HepG2 (cell line): ENCODE measurements around the gene SMTNL1. TPM values are rescaled to one million over a fixed set of nuclear protein-coding genes. Genes with fewer than 3 reads are reported as not detected.

Experiments used
- ATM ChIP-seq: fragments of 450-650 bp; IDR thresholded peaks from 2 replicates; pipeline ENCODE4 v1.7.1; 2017; ENCODE audit warnings: mild to moderate bottlenecking, borderline replicate concordance
- DNMT1 ChIP-seq: sonication (generic); formaldehyde crosslinking; IDR thresholded peaks from 2 replicates; pipeline ENCODE4 v1.5.1; 2020; ENCODE audit warnings: mild to moderate bottlenecking, missing genetic modification reagents
- GATAD1 ChIP-seq: IDR thresholded peaks from 2 replicates; pipeline ENCODE4 v1.6.1; 2016; ENCODE audit warnings: missing genetic modification reagents, missing compliant biosample characterization
- HMG20B ChIP-seq: conservative IDR thresholded peaks from 2 replicates; pipeline ENCODE4 v1.6.1; 2016; ENCODE audit warnings: missing genetic modification reagents, missing compliant biosample characterization
- HNRNPUL1 ChIP-seq: fragments of 200-400 bp; formaldehyde crosslinking; IDR thresholded peaks from 2 replicates; pipeline ENCODE4 v1.6.1; 2017; ENCODE audit warnings: low read depth, mild to moderate bottlenecking, low read length, moderate library complexity
- KLF6 ChIP-seq: IDR thresholded peaks from 2 replicates; pipeline ENCODE4 v1.8.0; 2016; ENCODE audit warnings: missing biosample characterization, missing genetic modification reagents
- MYNN ChIP-seq: sonication (generic); formaldehyde crosslinking; IDR thresholded peaks from 2 replicates; pipeline ENCODE4 v1.4.0; 2020; ENCODE audit warnings: mild to moderate bottlenecking, low read depth, missing genetic modification reagents
- PBX2 ChIP-seq: IDR thresholded peaks from 2 replicates; pipeline ENCODE4 v1.6.1; 2016; ENCODE audit warnings: control low read depth
- RNF2 ChIP-seq: fragments of 450-650 bp; conservative IDR thresholded peaks from 2 replicates; pipeline ENCODE4 v1.6.1; 2016; ENCODE audit warnings: low read depth
- SMYD3 ChIP-seq: sonication (generic); formaldehyde crosslinking; IDR thresholded peaks from 2 replicates; pipeline ENCODE4 v1.8.1; 2023; ENCODE audit warnings: mild to moderate bottlenecking, missing genetic modification reagents
- SNAPC2 ChIP-seq: sonication (generic); formaldehyde crosslinking; IDR thresholded peaks from 2 replicates; pipeline ENCODE4 v1.8.1; 2022; ENCODE audit warnings: mild to moderate bottlenecking, missing genetic modification reagents
- ZMYM2 ChIP-seq: sonication (generic); formaldehyde crosslinking; IDR thresholded peaks from 2 replicates; pipeline ENCODE4 v1.8.0; 2022; ENCODE audit warnings: mild to moderate bottlenecking, missing genetic modification reagents
- ZNF101 ChIP-seq: sonication (generic); formaldehyde crosslinking; IDR thresholded peaks from 2 replicates; pipeline ENCODE4 v1.4.0; 2020; ENCODE audit warnings: mild to moderate bottlenecking, low read depth, missing genetic modification reagents, borderline replicate concordance
- ZNF253 ChIP-seq: sonication (generic); formaldehyde crosslinking; IDR thresholded peaks from 2 replicates; pipeline ENCODE4 v1.8.0; 2022; ENCODE audit warnings: mild to moderate bottlenecking, missing genetic modification reagents, borderline replicate concordance
- ZNF333 ChIP-seq: sonication (generic); formaldehyde crosslinking; IDR thresholded peaks from 2 replicates; pipeline ENCODE4 v1.4.0; 2020; ENCODE audit warnings: mild to moderate bottlenecking, missing genetic modification reagents, borderline replicate concordance
- ZNF577 ChIP-seq: sonication (generic); formaldehyde crosslinking; IDR thresholded peaks from 2 replicates; pipeline ENCODE4 v1.4.0; 2020; ENCODE audit warnings: mild to moderate bottlenecking, low read depth, missing genetic modification reagents, borderline replicate concordance
- ZNF781 ChIP-seq: sonication (generic); formaldehyde crosslinking; IDR thresholded peaks from 2 replicates; pipeline ENCODE4 v1.5.1; 2020; ENCODE audit warnings: borderline replicate concordance, mild to moderate bottlenecking, missing genetic modification reagents; ENCODE audit errors: not compliant biosample characterization
- ZNF788 ChIP-seq: sonication (generic); formaldehyde crosslinking; IDR thresholded peaks from 2 replicates; pipeline ENCODE4 v1.5.0; 2020; ENCODE audit warnings: mild to moderate bottlenecking, missing genetic modification reagents, borderline replicate concordance
- polyA plus RNA-seq, 8 experiments: library from polyadenylated mRNA; depleted of rRNA in 3 of 8; stranded (reverse) in 7 of 8; unstranded in 1 of 8; fragments of >200 nt; fragmentation: Illumina TruSeq in 4 of 8; extraction: Trizol in 4 of 8; gene quantifications; 2 replicates each; pipeline versions ENCODE4 v1.2.1 to v1.2.3, GENCODE V29; 2011 to 2016; ENCODE audit warnings: low read depth in 4 of 8, missing spikeins in 1 of 8, mixed read lengths in 1 of 8; ENCODE audit not compliant: insufficient read depth in 1 of 8
- total RNA-seq, 5 experiments: library from RNA; depleted of rRNA; stranded (reverse); fragments of >200 nt; fragmentation: Illumina TruSeq; extraction: Trizol; gene quantifications; 2 replicates each; pipeline ENCODE4 v1.2.3, GENCODE V29; 2016; ENCODE audit warnings: low read depth in 1 of 5
- TF ChIP-seq, protein P1 (sequence below): sonication (generic); formaldehyde crosslinking; IDR thresholded peaks from 2 replicates; pipeline ENCODE4 v1.4.0; 2020; ENCODE audit warnings: missing genetic modification reagents
- TF ChIP-seq, protein P2 (sequence below): sonication (generic); formaldehyde crosslinking; IDR thresholded peaks from 2 replicates; pipeline ENCODE4 v1.4.0; 2020; ENCODE audit warnings: missing genetic modification reagents

The SMTNL1 gene
- total and polyA plus RNA-seq, 2 of the 13 experiments (the other 11 are each of a cell fraction or from before 2014, with no cell fraction given) = 0.04 TPM; not detected in 1

GRCh38 chr11:57514538-57515331 is 22.7 kb upstream of the SMTNL1 start (continued):
- TF ChIP-seq, protein P1, sequence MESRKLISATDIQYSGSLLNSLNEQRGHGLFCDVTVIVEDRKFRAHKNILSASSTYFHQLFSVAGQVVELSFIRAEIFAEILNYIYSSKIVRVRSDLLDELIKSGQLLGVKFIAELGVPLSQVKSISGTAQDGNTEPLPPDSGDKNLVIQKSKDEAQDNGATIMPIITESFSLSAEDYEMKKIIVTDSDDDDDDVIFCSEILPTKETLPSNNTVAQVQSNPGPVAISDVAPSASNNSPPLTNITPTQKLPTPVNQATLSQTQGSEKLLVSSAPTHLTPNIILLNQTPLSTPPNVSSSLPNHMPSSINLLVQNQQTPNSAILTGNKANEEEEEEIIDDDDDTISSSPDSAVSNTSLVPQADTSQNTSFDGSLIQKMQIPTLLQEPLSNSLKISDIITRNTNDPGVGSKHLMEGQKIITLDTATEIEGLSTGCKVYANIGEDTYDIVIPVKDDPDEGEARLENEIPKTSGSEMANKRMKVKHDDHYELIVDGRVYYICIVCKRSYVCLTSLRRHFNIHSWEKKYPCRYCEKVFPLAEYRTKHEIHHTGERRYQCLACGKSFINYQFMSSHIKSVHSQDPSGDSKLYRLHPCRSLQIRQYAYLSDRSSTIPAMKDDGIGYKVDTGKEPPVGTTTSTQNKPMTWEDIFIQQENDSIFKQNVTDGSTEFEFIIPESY = no peak
- TF ChIP-seq ZMYM2 (CRISPR knock-in tag) = 0 out of 2 replicates have a peak, but pooled peaks have one; percentile 1
- no peak for TF ChIP-seq SMYD3 (CRISPR knock-in tag)
- TF ChIP-seq ZNF333 (CRISPR knock-in tag) = no peak
- no peak; the same call in 1 of the 2 replicates for TF ChIP-seq KLF6 (CRISPR knock-in tag)
- TF ChIP-seq SNAPC2 (CRISPR knock-in tag) = no peak
- no peak for TF ChIP-seq RNF2
- TF ChIP-seq ZNF101 (CRISPR knock-in tag) = 0 out of 2 replicates have a peak, but pooled peaks have one; percentile 45
- TF ChIP-seq PBX2 = no peak
- TF ChIP-seq ZNF781 (CRISPR knock-in tag) = no peak
- no peak for TF ChIP-seq DNMT1 (CRISPR knock-in tag)
- no peak for TF ChIP-seq ZNF253 (CRISPR knock-in tag)
- no peak for TF ChIP-seq HNRNPUL1
- TF ChIP-seq ZNF788 (CRISPR knock-in tag) = peak; percentile 41; the same call in 1 of the 2 replicates
- TF ChIP-seq ZNF577 = no peak
- TF ChIP-seq, protein P2, sequence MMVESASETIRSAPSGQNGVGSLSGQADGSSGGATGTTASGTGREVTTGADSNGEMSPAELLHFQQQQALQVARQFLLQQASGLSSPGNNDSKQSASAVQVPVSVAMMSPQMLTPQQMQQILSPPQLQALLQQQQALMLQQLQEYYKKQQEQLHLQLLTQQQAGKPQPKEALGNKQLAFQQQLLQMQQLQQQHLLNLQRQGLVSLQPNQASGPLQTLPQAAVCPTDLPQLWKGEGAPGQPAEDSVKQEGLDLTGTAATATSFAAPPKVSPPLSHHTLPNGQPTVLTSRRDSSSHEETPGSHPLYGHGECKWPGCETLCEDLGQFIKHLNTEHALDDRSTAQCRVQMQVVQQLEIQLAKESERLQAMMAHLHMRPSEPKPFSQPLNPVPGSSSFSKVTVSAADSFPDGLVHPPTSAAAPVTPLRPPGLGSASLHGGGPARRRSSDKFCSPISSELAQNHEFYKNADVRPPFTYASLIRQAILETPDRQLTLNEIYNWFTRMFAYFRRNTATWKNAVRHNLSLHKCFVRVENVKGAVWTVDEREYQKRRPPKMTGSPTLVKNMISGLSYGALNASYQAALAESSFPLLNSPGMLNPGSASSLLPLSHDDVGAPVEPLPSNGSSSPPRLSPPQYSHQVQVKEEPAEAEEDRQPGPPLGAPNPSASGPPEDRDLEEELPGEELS = peak; percentile 63; the same call in 1 of the 2 replicates
- no peak for TF ChIP-seq MYNN (CRISPR knock-in tag)
- no peak for TF ChIP-seq HMG20B
- TF ChIP-seq GATAD1 (CRISPR knock-in tag) = no peak
- no peak for TF ChIP-seq ATM
